Measurements from ENCODE around the gene TANGO2. TPM values are rescaled to one million over a fixed set of nuclear protein-coding genes. Genes with fewer than 3 reads are reported as not detected.

Gene TANGO2
- polyA plus RNA-seq, 4 donors = 12.2 to 15.2 (median 12.8) TPM

DNA sequence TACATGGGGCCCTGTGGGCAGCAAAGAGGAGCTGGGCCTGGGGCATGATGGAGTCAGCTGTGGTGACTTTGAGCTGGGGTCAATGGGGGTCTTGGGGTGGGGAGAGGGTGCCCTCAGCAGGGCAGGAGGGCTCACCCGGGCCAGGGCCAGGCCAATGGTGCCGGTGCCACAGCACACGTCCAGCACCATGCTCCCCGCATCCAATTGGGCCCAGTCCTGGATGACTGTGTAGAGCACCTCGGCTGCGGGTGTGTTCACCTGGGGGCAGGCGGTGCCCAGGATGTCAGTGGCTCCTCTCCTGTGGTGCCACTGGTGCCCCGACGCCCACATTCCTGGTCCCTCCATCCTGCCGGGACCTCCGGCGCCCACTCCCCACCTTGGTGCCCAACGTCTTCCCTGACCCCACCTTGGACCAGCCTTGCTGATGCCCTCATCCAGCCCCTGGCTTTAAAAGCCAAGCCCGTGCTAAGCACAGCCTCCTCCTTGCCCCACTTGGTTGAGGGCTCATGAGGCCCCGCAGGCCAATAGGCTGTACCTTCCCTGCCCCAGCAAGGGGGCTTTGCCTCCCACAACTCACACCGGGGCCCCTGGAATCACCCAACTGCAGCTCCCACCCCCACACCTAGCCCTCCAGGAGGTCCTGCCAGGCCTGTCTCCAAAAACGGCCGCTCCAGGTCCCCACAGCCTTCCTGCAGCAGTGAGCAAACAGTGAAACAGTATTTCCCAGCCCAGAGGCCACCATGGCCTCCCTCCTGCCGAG is 92.8 kb downstream of the TANGO2 start:
- no peak for DNase-seq (ENCODE audit: low read depth in 4 of 4, low spot score in 2 of 4)

DNA sequence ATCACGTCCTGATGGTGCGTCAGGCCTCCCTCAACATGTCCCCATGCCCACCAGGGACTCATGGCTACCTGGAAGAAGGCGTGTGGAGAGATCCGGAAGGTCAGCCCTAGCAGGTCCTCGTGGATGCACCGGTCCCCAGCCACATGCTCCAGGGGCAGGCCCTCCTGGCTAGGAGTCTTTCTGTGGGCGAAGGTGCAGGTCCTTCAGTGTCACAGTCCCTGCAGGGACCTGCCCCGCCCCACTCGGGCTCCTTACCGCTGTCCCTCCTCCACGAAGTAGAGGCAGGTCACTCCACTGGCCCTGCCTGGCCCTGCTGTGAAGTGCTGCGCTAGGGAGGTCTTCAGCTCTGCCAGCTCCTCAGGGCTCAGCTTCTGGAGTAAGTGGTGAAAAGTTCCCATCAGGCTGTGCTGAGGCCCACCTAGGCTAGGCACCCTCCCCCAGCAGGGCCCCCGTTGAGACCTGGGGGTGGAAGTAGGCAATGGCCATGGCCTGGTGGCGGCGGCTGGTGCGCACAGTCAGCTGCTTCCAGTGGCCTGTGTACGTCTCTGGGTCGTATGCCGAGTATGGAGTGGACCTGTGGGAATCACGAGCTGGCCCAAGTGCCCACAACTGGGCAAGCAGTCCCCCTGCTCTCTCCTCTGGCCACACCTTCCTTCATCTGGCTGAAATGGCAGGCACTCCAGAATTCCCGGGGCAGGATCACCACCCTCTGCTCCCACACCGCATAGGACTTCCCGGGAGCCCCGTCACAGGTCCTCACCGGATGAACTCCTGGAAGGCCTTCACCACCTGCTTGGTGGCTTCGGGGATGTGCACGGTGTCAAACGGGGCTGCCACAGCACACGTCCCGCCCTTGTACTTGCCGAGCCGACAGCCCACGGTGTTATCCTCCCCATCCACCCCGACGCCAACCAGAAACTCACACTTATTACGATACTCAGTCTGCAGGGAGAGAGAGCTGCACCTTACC is 93.9 kb downstream of the TANGO2 start:
- no peak for DNase-seq (ENCODE audit: low read depth in 4 of 4, low spot score in 2 of 4)

GRCh38 chr22:20115691-20116375 is 94.9 kb downstream of the TANGO2 start, which contains the start of gene RANBP1:
RANBP1 (plus strand) TSS chr22:20116104; CDS start chr22:20116185, 81 bp downstream.
- no peak for DNase-seq (ENCODE audit: low read depth in 4 of 4, low spot score in 2 of 4)

DNA sequence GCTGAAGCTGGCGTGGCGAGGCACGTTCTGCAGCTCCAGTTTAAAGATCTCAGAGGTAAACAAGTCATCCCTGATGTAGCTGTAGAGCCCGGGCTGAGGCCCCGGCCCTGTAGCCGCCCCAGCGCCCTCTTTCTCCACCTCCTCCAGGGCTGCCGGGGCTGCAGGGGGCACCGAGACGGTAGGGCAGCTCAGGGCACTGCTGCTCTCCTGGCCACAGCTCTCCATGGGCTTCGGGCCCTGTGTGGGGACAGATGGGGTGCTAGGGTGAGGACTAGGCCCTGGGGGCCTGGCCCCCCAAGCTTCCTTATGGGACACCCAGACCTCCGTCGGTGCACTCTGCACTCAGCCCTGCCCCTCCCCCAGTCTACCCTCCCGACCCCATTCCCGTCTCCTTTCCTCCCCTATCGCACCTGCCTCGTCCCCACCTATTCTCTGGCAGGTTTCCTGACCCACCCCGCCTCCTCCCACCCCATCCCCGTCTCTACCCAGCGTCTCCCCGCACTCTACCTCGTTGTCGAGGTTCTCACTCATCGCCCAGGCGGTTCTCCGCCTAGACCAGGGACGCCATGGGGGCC is 95.6 kb downstream of the TANGO2 start:
- DNase-seq (ENCODE audit: low read depth in 4 of 4, low spot score in 2 of 4) = no peak

Other genes with a start within 250 kb of the TANGO2 start
- 1 to 10 TPM; 2.8 to 6.6 (median 5.3) TPM for gene GNB1L, start 166.2 kb upstream of the TANGO2 start, polyA plus RNA-seq (ENCODE audit: insufficient read length in 4 of 4)
- 10 to 100 TPM; 18.2 to 31.4 (median 22.8) TPM for gene RTL10, start 166.2 kb upstream of the TANGO2 start, polyA plus RNA-seq (ENCODE audit: insufficient read length in 4 of 4)
- gene COMT, start 79.3 kb upstream of the TANGO2 start, polyA plus RNA-seq (ENCODE audit: insufficient read length in 4 of 4) = 100 to 1,000 TPM; 103 to 157 (median 124) TPM
- 10 to 100 TPM; 23.0 to 35.8 (median 29.3) TPM for gene TXNRD2, start 79.3 kb upstream of the TANGO2 start, polyA plus RNA-seq (ENCODE audit: insufficient read length in 4 of 4)
- gene ARVCF, start 4.3 kb upstream of the TANGO2 start, polyA plus RNA-seq (ENCODE audit: insufficient read length in 4 of 4) = 10 to 100 TPM; 18.3 to 33.5 (median 29.1) TPM
- 10 to 100 TPM; 35.2 to 63.0 (median 50.3) TPM for gene DGCR8, start 59.1 kb downstream of the TANGO2 start, polyA plus RNA-seq (ENCODE audit: insufficient read length in 4 of 4)
- gene RANBP1, start 95.0 kb downstream of the TANGO2 start, polyA plus RNA-seq (ENCODE audit: insufficient read length in 4 of 4) = 100 to 1,000 TPM; 169 to 211 (median 180) TPM
- gene TRMT2A, start 96.1 kb downstream of the TANGO2 start, polyA plus RNA-seq (ENCODE audit: insufficient read length in 4 of 4) = 10 to 100 TPM; 40.2 to 65.5 (median 58.0) TPM
- 10 to 100 TPM; 30.0 to 67.6 (median 49.2) TPM for gene ZDHHC8, start 110.7 kb downstream of the TANGO2 start, polyA plus RNA-seq (ENCODE audit: insufficient read length in 4 of 4)
- 1 to 10 TPM in 2 of 4 donors, under 1 TPM in 2; 0.24 to 1.8 (median 0.96) TPM for gene CCDC188, start 129.9 kb downstream of the TANGO2 start, polyA plus RNA-seq (ENCODE audit: insufficient read length in 4 of 4)
- gene RTN4R, start 247.2 kb downstream of the TANGO2 start, polyA plus RNA-seq (ENCODE audit: insufficient read length in 4 of 4) = 10 to 100 TPM in 1 of 4 donors, 1 to 10 TPM in 3; 3.8 to 10.4 (median 7.1) TPM